GM23338 (cell line): ENCODE results near the gene TMEM63B. TPM values are rescaled to one million over a fixed set of nuclear protein-coding genes. Genes with fewer than 3 reads are reported as not detected.

Experiments used
- ATAC-seq: fragments of 200-7000 bp; cut with Tn5 transposase; 3 replicates; pipeline ENCODE4 v1.9.1; 2020
- DNase-seq: peaks from one replicate; pipeline ENCODE4 v3.0.0-alpha.2; 2015; ENCODE audit warnings: low spot score
- H2AFZ ChIP-seq: fragments of 200-600 bp; sonication (generic); 2 replicates; pipeline ENCODE4 v1.8.0; 2016; ENCODE audit warnings: antibody characterized with exemption, mild to moderate bottlenecking, moderate library complexity
- H3F3A ChIP-seq: fragments of 200-600 bp; sonication (generic); replicated peaks from 2 replicates; pipeline ENCODE4 v1.8.0; 2017; ENCODE audit warnings: antibody characterized with exemption, mixed run types, low read depth
- H3K27ac ChIP-seq: fragments of 200-600 bp; sonication (generic); 2 replicates; pipeline ENCODE4 v1.6.1; 2016; ENCODE audit warnings: low read depth
- H3K27me3 ChIP-seq: fragments of 200-600 bp; sonication (generic); 2 replicates; pipeline ENCODE4 v1.8.0; 2016; ENCODE audit warnings: mild to moderate bottlenecking, mixed run types, moderate library complexity; ENCODE audit not compliant: insufficient read depth
- H3K36me3 ChIP-seq: fragments of 200-600 bp; sonication (generic); 2 replicates; pipeline ENCODE4 v1.8.0; 2016; ENCODE audit warnings: mild to moderate bottlenecking; ENCODE audit not compliant: insufficient read depth
- H3K4me1 ChIP-seq: fragments of 200-600 bp; sonication (generic); 2 replicates; pipeline ENCODE4 v1.8.0; 2016; ENCODE audit warnings: mild to moderate bottlenecking, moderate library complexity; ENCODE audit not compliant: insufficient read depth
- H3K4me2 ChIP-seq: fragments of 200-600 bp; sonication (generic); 2 replicates; pipeline ENCODE4 v1.7.1; 2017; ENCODE audit warnings: mixed run types
- H3K4me3 ChIP-seq: fragments of 200-600 bp; sonication (generic); 2 replicates; pipeline ENCODE4 v1.6.1; 2016; ENCODE audit warnings: mixed run types
- H3K79me2 ChIP-seq: fragments of 200-600 bp; sonication (generic); replicated peaks from 2 replicates; pipeline ENCODE4 v1.8.0; 2017; ENCODE audit warnings: mild to moderate bottlenecking; ENCODE audit not compliant: insufficient read depth
- H3K9me2 ChIP-seq: fragments of 200-600 bp; sonication (generic); 2 replicates; pipeline ENCODE4 v1.8.0; 2017; ENCODE audit not compliant: insufficient read depth
- H4K20me1 ChIP-seq: fragments of 200-600 bp; sonication (generic); replicated peaks from 2 replicates; pipeline ENCODE4 v1.8.0; 2017; ENCODE audit warnings: mild to moderate bottlenecking; ENCODE audit not compliant: insufficient read depth
- H3K27ac Mint-ChIP-seq: 2 replicates; pipeline ENCODE4 v1.8.0; 2020; ENCODE audit warnings: inconsistent platforms, mild to moderate bottlenecking, moderate library complexity, mixed read lengths
- H3K27me3 Mint-ChIP-seq: 3 replicates; pipeline ENCODE4 v1.8.0; 2022; ENCODE audit warnings: low read depth, mild to moderate bottlenecking, moderate library complexity, mixed read lengths, inconsistent platforms; ENCODE audit not compliant: insufficient read depth, poor library complexity
- H3K36me3 Mint-ChIP-seq: 3 replicates; pipeline ENCODE4 v1.8.0; 2021; ENCODE audit warnings: low read depth, mild to moderate bottlenecking, inconsistent platforms, moderate library complexity, mixed read lengths
- H3K4me1 Mint-ChIP-seq: 3 replicates; pipeline ENCODE4 v1.8.0; 2020; ENCODE audit warnings: mild to moderate bottlenecking, inconsistent platforms, mixed read lengths
- H3K4me3 Mint-ChIP-seq: 3 replicates; pipeline ENCODE4 v1.8.0; 2021; ENCODE audit warnings: moderate library complexity, mild to moderate bottlenecking, inconsistent platforms, mixed read lengths
- H3K9me3 Mint-ChIP-seq: 3 replicates; pipeline ENCODE4 v1.8.0; 2020; ENCODE audit warnings: moderate library complexity, mild to moderate bottlenecking, inconsistent platforms, mixed read lengths
- CREB1 ChIP-seq: fragments of 250-450 bp; sonication (Bioruptor Pico); IDR thresholded peaks from 2 replicates; pipeline ENCODE4 v1.5.0; 2020; ENCODE audit warnings: low read depth, mild to moderate bottlenecking, moderate library complexity
- ETS1 ChIP-seq: IDR thresholded peaks from 2 replicates; pipeline ENCODE4 v1.6.1; 2016; ENCODE audit warnings: antibody characterized with exemption
- EZH2phosphoT487 ChIP-seq: fragments of 200-600 bp; sonication (generic); IDR thresholded peaks from one replicate; pipeline ENCODE4 v1.8.1; 2018; ENCODE audit warnings: antibody characterized with exemption; ENCODE audit not compliant: unreplicated experiment
- JUNB ChIP-seq: IDR thresholded peaks from one replicate; pipeline ENCODE4 v1.6.1; 2016; ENCODE audit warnings: antibody characterized with exemption; ENCODE audit not compliant: unreplicated experiment
- NANOG ChIP-seq: IDR thresholded peaks from 2 replicates; pipeline ENCODE4 v1.6.1; 2016; ENCODE audit warnings: antibody characterized with exemption, borderline replicate concordance
- REST ChIP-seq: IDR thresholded peaks from one replicate; pipeline ENCODE4 v1.6.1; 2018; ENCODE audit warnings: antibody characterized with exemption; ENCODE audit not compliant: unreplicated experiment
- polyA plus RNA-seq: library from polyadenylated mRNA; unstranded; fragments of >200 nt; fragmentation: Nextera tagmentation; extraction: Ambion mirVana; gene quantifications from 2 replicates; pipeline ENCODE4 v1.2.1, GENCODE V29; 2016
- total RNA-seq: library from RNA; depleted of rRNA; stranded (reverse); fragments of >200 nt; shearing (Covaris generic); gene quantifications from 2 replicates; pipeline ENCODE4 v1.2.3, GENCODE V29; 2014

Gene TMEM63B
- total and polyA plus RNA-seq, 2 experiments from 2014 or later: 10.1 to 36.0 TPM

- no peak for TF ChIP-seq REST
- no peak for TF ChIP-seq JUNB
- TF ChIP-seq CREB1 (CRISPR knock-in tag): no peak
Measured at GRCh38 chr6:44085219-44085618, 42.1 kb upstream of the TMEM63B start (continued).

GRCh38 chr6:44086931-44087574 lies 40.3 kb upstream of the TMEM63B start:
- peaks cover 6% of the 10 kb centered on the region for H3K4me1 Mint-ChIP-seq
- H3K27ac Mint-ChIP-seq: no peak overlapping the region
- Histone ChIP-seq H2AFZ (no peak overlapping the region), H3K4me1 (no peaks in the 10 kb centered on the region), H3K9me2 (no peaks in the 10 kb centered on the region), H3F3A (no peaks in the 10 kb centered on the region), H3K27ac (no peak overlapping the region), H3K4me2 (no peak overlapping the region), H3K79me2 (no peaks in the 10 kb centered on the region), H3K4me3 (no peak overlapping the region), H3K27me3 (no peaks in the 10 kb centered on the region), H4K20me1 (no peaks in the 10 kb centered on the region), H3K36me3 (no peaks in the 10 kb centered on the region)
- ATAC-seq (no peak), DNase-seq (no peak)
- no peak overlapping the region for H3K4me3 Mint-ChIP-seq
- H3K27me3 Mint-ChIP-seq: peaks cover 6% of the 10 kb centered on the region
- no peaks in the 10 kb centered on the region for H3K36me3 Mint-ChIP-seq
- H3K9me3 Mint-ChIP-seq: no peaks in the 10 kb centered on the region; the same call in 2 of the 3 replicates
- TF ChIP-seq NANOG: no peak
- no peak for TF ChIP-seq EZH2phosphoT487
- TF ChIP-seq ETS1: no peak

GRCh38 chr6:44087623-44088022 lies 39.7 kb upstream of the TMEM63B start:
- no peaks in the 10 kb centered on the region for H3K79me2 ChIP-seq
- ATAC-seq: no peak

More at GRCh38 chr6:44087623-44088022, 39.7 kb upstream of the TMEM63B start:
- no peaks in the 10 kb centered on the region; the same call in 2 of the 3 replicates for H3K9me3 Mint-ChIP-seq
- no peaks in the 10 kb centered on the region for H4K20me1 ChIP-seq
- TF ChIP-seq REST (no peak), CREB1 (CRISPR knock-in tag) (no peak), JUNB (no peak)
- peaks cover 6% of the 10 kb centered on the region for H3K4me1 Mint-ChIP-seq
- H3K27ac Mint-ChIP-seq: no peak overlapping the region
- no peak overlapping the region for H3K4me3 ChIP-seq
- H3K27ac ChIP-seq: no peak overlapping the region
- no peaks in the 10 kb centered on the region for H3K36me3 Mint-ChIP-seq
- H3K27me3 ChIP-seq: no peaks in the 10 kb centered on the region
- H3K27me3 Mint-ChIP-seq: peaks cover 2% of the 10 kb centered on the region
- no peaks in the 10 kb centered on the region for H3F3A ChIP-seq
- no peaks in the 10 kb centered on the region for H3K36me3 ChIP-seq
- H2AFZ ChIP-seq: no peak overlapping the region
- H3K4me1 ChIP-seq: no peaks in the 10 kb centered on the region
- H3K4me3 Mint-ChIP-seq: no peak overlapping the region
- DNase-seq: no peak
- no peaks in the 10 kb centered on the region for H3K9me2 ChIP-seq
- no peak overlapping the region for H3K4me2 ChIP-seq
